ENCODE data around the gene PID1. TPM values are rescaled to one million over a fixed set of nuclear protein-coding genes. Genes with fewer than 3 reads are reported as not detected.
"Not testable (repeated sequence)": the region's sequence is repeated elsewhere in the genome, so short reads cannot be mapped to it uniquely, and the experiment has no call there.

PID1 gene
- polyA plus RNA-seq, 3 donors = 61.8 to 117 (median 62.3) TPM

GRCh38 chr2:229081411-229081810, 189.7 kb downstream of the PID1 start:
- H3K27ac ChIP-seq (ENCODE audit: low read depth in 1 of 2, low read length in 2 of 2) = no peak overlapping the region
- H3K4me3 ChIP-seq (replicated peaks in 1 of 3; ENCODE audit: low read depth in 2 of 3, low read length in 3 of 3) = no peak overlapping the region
- no peaks in the 10 kb centered on the region for H3K4me1 ChIP-seq (ENCODE audit: control insufficient read depth in 1 of 2, insufficient read depth in 2 of 2, low read length in 2 of 2)
- no peaks in the 10 kb centered on the region for H3K36me3 ChIP-seq (replicated peaks in 1 of 2; ENCODE audit: control insufficient read depth in 1 of 2, insufficient read depth in 2 of 2, low read length in 2 of 2)
- H3K9ac ChIP-seq (ENCODE audit: insufficient read depth, low read length, poor library complexity, severe bottlenecking) = no peak overlapping the region
- H2AFZ ChIP-seq (ENCODE audit: insufficient read depth, low read depth, low read length, poor library complexity, severe bottlenecking) = no peak overlapping the region
- H3K36me3 Mint-ChIP-seq = peaks cover 4 to 5% of the 10 kb centered on the region in 2 donors
- peaks cover 16 to 52% of the 10 kb centered on the region in 2 donors for H3K9me3 ChIP-seq (replicated peaks in 1 of 2; ENCODE audit: control insufficient read depth in 1 of 2, insufficient read depth in 1 of 2, low read length in 2 of 2)
- H3K4me1 Mint-ChIP-seq = no peaks in the 10 kb centered on the region
- no peak for DNase-seq
- H3K4me3 Mint-ChIP-seq = no peak overlapping the region
- H3K9me3 Mint-ChIP-seq = peaks cover 17 to 30% (median 22%) of the 10 kb centered on the region in 7 donors
- TF ChIP-seq CTCF (IDR thresholded peaks at IDR 0.05) = no peak
- H3K79me2 ChIP-seq (ENCODE audit: insufficient read depth, low read length) = no peaks in the 10 kb centered on the region
- intact Hi-C loops (cut with micrococcal nuclease) = no loop called here
- WGBS (ENCODE audit: insufficient coverage) = no CpG with 5 or more reads among the region's 1 CpG
- no peak overlapping the region for H3K27ac Mint-ChIP-seq
- peaks cover 40% of the 10 kb centered on the region for H4K20me1 ChIP-seq (ENCODE audit: insufficient read depth, low read length)
- no peaks in the 10 kb centered on the region for H3K27me3 ChIP-seq (ENCODE audit: control insufficient read depth in 2 of 2, insufficient read depth in 2 of 2, low read length in 2 of 2)
- H3K27me3 Mint-ChIP-seq (ENCODE audit: low read depth in 3 of 3) = no peaks in the 10 kb centered on the region
- H3K4me2 ChIP-seq (replicated peaks; ENCODE audit: extremely low read depth, low read length, poor library complexity, severe bottlenecking) = no peak overlapping the region

GRCh38 chr2:229080172-229080571, 190.9 kb downstream of the PID1 start:
- H3K36me3 Mint-ChIP-seq = peaks cover 4 to 5% of the 10 kb centered on the region in 2 donors
- Histone ChIP-seq H3K4me1 (ENCODE audit: control insufficient read depth in 1 of 2, insufficient read depth in 2 of 2, low read length in 2 of 2) (no peaks in the 10 kb centered on the region), H4K20me1 (ENCODE audit: insufficient read depth, low read length) (peaks cover 35% of the 10 kb centered on the region), H3K36me3 (replicated peaks in 1 of 2; ENCODE audit: control insufficient read depth in 1 of 2, insufficient read depth in 2 of 2, low read length in 2 of 2) (no peaks in the 10 kb centered on the region), H3K4me3 (replicated peaks in 1 of 3; ENCODE audit: low read depth in 2 of 3, low read length in 3 of 3) (no peak overlapping the region), H3K27me3 (ENCODE audit: control insufficient read depth in 2 of 2, insufficient read depth in 2 of 2, low read length in 2 of 2) (no peaks in the 10 kb centered on the region), H3K9ac (ENCODE audit: insufficient read depth, low read length, poor library complexity, severe bottlenecking) (no peak overlapping the region), H2AFZ (ENCODE audit: insufficient read depth, low read depth, low read length, poor library complexity, severe bottlenecking) (no peak overlapping the region), H3K9me3 (replicated peaks in 1 of 2; ENCODE audit: control insufficient read depth in 1 of 2, insufficient read depth in 1 of 2, low read length in 2 of 2) (peaks cover 18 to 64% of the 10 kb centered on the region in 2 donors), H3K27ac (ENCODE audit: low read depth in 1 of 2, low read length in 2 of 2) (no peak overlapping the region), H3K4me2 (replicated peaks; ENCODE audit: extremely low read depth, low read length, poor library complexity, severe bottlenecking) (no peak overlapping the region), H3K79me2 (ENCODE audit: insufficient read depth, low read length) (no peaks in the 10 kb centered on the region)
- no peak for TF ChIP-seq CTCF (IDR thresholded peaks at IDR 0.05)
- intact Hi-C loops (cut with micrococcal nuclease) = no loop called here
- H3K9me3 Mint-ChIP-seq = peaks cover 19 to 39% (median 29%) of the 10 kb centered on the region in 7 donors
- peak overlapping the region in 1 of 7 donors; percentile 1 for H3K27ac Mint-ChIP-seq
- DNase-seq = no peak
- no peaks in the 10 kb centered on the region for H3K4me1 Mint-ChIP-seq
- WGBS (ENCODE audit: insufficient coverage) = 46% methylated on average over 1 of the region's 1 CpG
- H3K27me3 Mint-ChIP-seq (ENCODE audit: low read depth in 3 of 3) = no peaks in the 10 kb centered on the region
- H3K4me3 Mint-ChIP-seq = no peak overlapping the region

- H3K4me1 ChIP-seq (ENCODE audit: control insufficient read depth in 1 of 2, insufficient read depth in 2 of 2, low read length in 2 of 2); H2AFZ ChIP-seq (ENCODE audit: insufficient read depth, low read depth, low read length, poor library complexity, severe bottlenecking); H3K4me2 ChIP-seq (replicated peaks; ENCODE audit: extremely low read depth, low read length, poor library complexity, severe bottlenecking); H3K4me3 Mint-ChIP-seq; H3K27ac ChIP-seq (ENCODE audit: low read depth in 1 of 2, low read length in 2 of 2); H3K4me1 Mint-ChIP-seq; DNase-seq; H3K36me3 ChIP-seq (replicated peaks in 1 of 2; ENCODE audit: control insufficient read depth in 1 of 2, insufficient read depth in 2 of 2, low read length in 2 of 2); H3K27ac Mint-ChIP-seq; H3K4me3 ChIP-seq (replicated peaks in 1 of 3; ENCODE audit: low read depth in 2 of 3, low read length in 3 of 3); intact Hi-C loops (cut with micrococcal nuclease); H3K79me2 ChIP-seq (ENCODE audit: insufficient read depth, low read length); H3K27me3 ChIP-seq (ENCODE audit: control insufficient read depth in 2 of 2, insufficient read depth in 2 of 2, low read length in 2 of 2); H3K27me3 Mint-ChIP-seq (ENCODE audit: low read depth in 3 of 3); H3K36me3 Mint-ChIP-seq; H3K9ac ChIP-seq (ENCODE audit: insufficient read depth, low read length, poor library complexity, severe bottlenecking): not testable (repeated sequence)
- Histone ChIP-seq H3K9me3 (replicated peaks in 1 of 2; ENCODE audit: control insufficient read depth in 1 of 2, insufficient read depth in 1 of 2, low read length in 2 of 2) (peaks cover 25 to 83% of the 10 kb centered on the region in 2 donors), H4K20me1 (ENCODE audit: insufficient read depth, low read length) (peaks cover 22% of the 10 kb centered on the region)
- no CpG with 5 or more reads among the region's 2 CpGs for WGBS (ENCODE audit: insufficient coverage)
- H3K9me3 Mint-ChIP-seq = peaks cover 21 to 42% (median 32%) of the 10 kb centered on the region in 7 donors
Measured at GRCh38 chr2:229076886-229077285, 194.2 kb downstream of the PID1 start.
